Natural killer cell (primary cell): ENCODE measurements around the gene SCYL2. TPM values are rescaled to one million over a fixed set of nuclear protein-coding genes. Genes with fewer than 3 reads are reported as not detected.

ENCODE experiments used
- ATAC-seq, 3 donors: fragments of 150-1000 bp in 2 of 3; fragments of 200-7000 bp in 1 of 3; cut with Tn5 transposase; 1 replicate in 1 of 3; 2 replicates in 2 of 3; pipeline ENCODE4 v1.10.0; 2021; ENCODE audit warnings: mild to moderate bottlenecking in 2 of 3, moderate library complexity in 2 of 3
- DNase-seq, 2 donors: peaks; one replicate each; pipeline versions ENCODE4 v3.0.0 to v3.0.0-alpha.2; 2013 to 2021; ENCODE audit warnings: mixed read lengths in 1 of 2
- H3K27ac ChIP-seq: one replicate; pipeline ENCODE4 v1.5.1; 2013; ENCODE audit warnings: mild to moderate bottlenecking, low read length
- H3K27me3 ChIP-seq: one replicate; pipeline ENCODE4 v1.6.1; 2013; ENCODE audit warnings: low read length; ENCODE audit not compliant: control insufficient read depth, insufficient read depth
- H3K36me3 ChIP-seq: one replicate; pipeline ENCODE4 v1.6.1; 2013; ENCODE audit warnings: low read length; ENCODE audit not compliant: control insufficient read depth, insufficient read depth
- H3K4me1 ChIP-seq: one replicate; pipeline ENCODE4 v1.6.1; 2013; ENCODE audit warnings: low read length; ENCODE audit not compliant: control insufficient read depth, insufficient read depth
- H3K4me3 ChIP-seq: one replicate; pipeline ENCODE4 v1.5.1; 2013; ENCODE audit warnings: low read length
- H3K9me3 ChIP-seq: one replicate; pipeline ENCODE4 v1.6.1; 2013; ENCODE audit warnings: low read length; ENCODE audit not compliant: control insufficient read depth, insufficient read depth
- H3K27ac Mint-ChIP-seq, 2 donors: one replicate each; pipeline ENCODE4 v1.8.0; 2022; ENCODE audit warnings: mild to moderate bottlenecking in 2 of 2, mixed read lengths in 2 of 2, moderate library complexity in 1 of 2
- H3K27me3 Mint-ChIP-seq, 2 donors: one replicate each; pipeline ENCODE4 v1.8.0; 2022; ENCODE audit warnings: low read depth in 2 of 2, mixed read lengths in 2 of 2
- H3K36me3 Mint-ChIP-seq: one replicate; pipeline ENCODE4 v1.8.0; 2022; ENCODE audit warnings: mixed read lengths
- H3K4me1 Mint-ChIP-seq, 2 donors: one replicate each; pipeline ENCODE4 v1.8.0; 2022; ENCODE audit warnings: mixed read lengths in 2 of 2
- H3K4me3 Mint-ChIP-seq: one replicate; pipeline ENCODE4 v1.8.0; 2022; ENCODE audit warnings: mild to moderate bottlenecking, moderate library complexity, mixed read lengths
- H3K9me3 Mint-ChIP-seq, 2 donors: one replicate each; pipeline ENCODE4 v1.8.0; 2022; ENCODE audit warnings: mixed read lengths in 2 of 2
- CTCF ChIP-seq: fragments of 200-600 bp; IDR thresholded peaks from one replicate; pipeline ENCODE4 v1.8.0; 2022; ENCODE audit warnings: antibody characterized with exemption
- WGBS: methylation state at CpG from one replicate; pipeline ENCODE4 v1.1.7; 2013; ENCODE audit warnings: missing lambda C conversion rate; ENCODE audit not compliant: insufficient coverage; 5-methylcytosine and 5-hydroxymethylcytosine counted together
- intact Hi-C: fragments of 100-400 bp; cut with micrococcal nuclease; formaldehyde crosslinking; loops from one replicate; pipeline ENCODE4 v1.14.2; 2022
- total RNA-seq, 4 donors: library from RNA; stranded (reverse); fragments of 120-200 nt in 1 of 4; gene quantifications; one replicate each; pipeline versions ENCODE4 v1.2.3 to v1.2.4, GENCODE V29; 2013 to 2022

SCYL2 gene
- total RNA-seq, 3 donors from 2014 or later (not counting 1 experiment from before 2014, with no cell fraction given) = 48.7 to 61.0 (median 56.1) TPM

DNA sequence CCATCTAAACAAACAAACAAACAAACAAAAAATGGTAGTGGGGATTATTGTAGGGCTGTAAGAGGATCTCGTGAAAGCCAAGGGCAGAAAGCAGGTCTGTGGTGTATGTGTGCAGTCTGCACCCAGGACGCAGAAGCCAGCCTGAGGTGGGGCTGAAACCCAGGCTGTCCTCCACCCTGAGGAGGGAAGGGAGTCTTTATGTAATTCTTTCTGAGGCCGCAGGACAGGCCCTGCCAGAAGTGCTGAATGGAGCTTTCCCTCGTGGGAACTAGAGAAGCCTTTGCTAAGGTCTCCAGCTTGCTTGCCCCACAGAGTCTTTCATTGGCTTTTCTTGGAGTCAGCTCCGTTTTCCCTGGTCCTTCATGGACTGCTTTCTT, 117.6 kb downstream of the SCYL2 start:
- no peaks in the 10 kb centered on the region for H3K4me1 Mint-ChIP-seq
- no peaks in the 10 kb centered on the region for H3K9me3 Mint-ChIP-seq
- H3K27ac Mint-ChIP-seq = no peak overlapping the region
- no peaks in the 10 kb centered on the region for H3K36me3 ChIP-seq
- H3K4me3 Mint-ChIP-seq = no peak overlapping the region
- 83% methylated on average over 5 of the region's 5 CpGs for WGBS
- H3K9me3 ChIP-seq = no peaks in the 10 kb centered on the region
- DNase-seq (no peak), ATAC-seq (no peak)
- no peaks in the 10 kb centered on the region for H3K27me3 ChIP-seq
- no peak overlapping the region for H3K27ac ChIP-seq
- no peaks in the 10 kb centered on the region for H3K36me3 Mint-ChIP-seq
- H3K4me3 ChIP-seq = no peak overlapping the region
- peaks cover 0 to 7% of the 10 kb centered on the region in 2 donors for H3K27me3 Mint-ChIP-seq
- no peaks in the 10 kb centered on the region for H3K4me1 ChIP-seq
- intact Hi-C loops = no loop called here
- no peak for TF ChIP-seq CTCF

DNA sequence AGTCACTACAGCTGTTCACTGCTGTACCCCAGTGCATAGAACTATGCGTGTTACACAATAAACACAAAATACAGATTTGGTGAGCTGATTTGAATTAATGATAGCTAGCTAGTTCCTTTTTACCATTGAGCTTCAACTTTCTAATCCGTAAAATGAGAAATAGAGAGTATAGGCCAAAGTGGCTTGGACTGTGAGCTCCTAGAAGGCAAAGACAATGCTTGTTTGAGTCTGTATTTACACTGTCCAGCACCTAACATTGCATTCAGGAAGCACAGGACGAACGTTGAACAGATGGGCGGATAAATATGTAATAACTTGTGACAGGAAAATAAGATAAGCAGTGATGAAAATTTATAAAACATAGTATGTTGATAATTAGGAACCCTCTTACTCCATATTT, 121.4 kb downstream of the SCYL2 start:
- Histone ChIP-seq H3K27me3 (peaks cover 5% of the 10 kb centered on the region), H3K36me3 (no peaks in the 10 kb centered on the region), H3K9me3 (no peaks in the 10 kb centered on the region), H3K27ac (no peak overlapping the region), H3K4me3 (no peak overlapping the region), H3K4me1 (no peaks in the 10 kb centered on the region)
- no peak for ATAC-seq
- Mint-ChIP-seq H3K27me3 (peaks cover 2 to 12% of the 10 kb centered on the region in 2 donors), H3K4me1 (no peaks in the 10 kb centered on the region), H3K36me3 (no peaks in the 10 kb centered on the region), H3K4me3 (no peak overlapping the region), H3K9me3 (no peaks in the 10 kb centered on the region), H3K27ac (no peak overlapping the region)
- no peak for TF ChIP-seq CTCF
- no peak for DNase-seq
- intact Hi-C loops = no loop called here
- WGBS = 98% methylated on average over 2 of the region's 5 CpGs

Other genes starting within 250 kb of the SCYL2 start
- 10 to 100 TPM; 30.8 to 42.8 (median 30.9) TPM for gene BLTP3B, start 124.3 kb upstream of the SCYL2 start, total RNA-seq
- 10 to 100 TPM; 20.4 to 27.5 (median 20.8) TPM for gene ACTR6, start 66.4 kb upstream of the SCYL2 start, total RNA-seq
- under 1 TPM in 1 of 3 donors, not detected in 2; 0.16 TPM for gene DEPDC4, start 98 bp upstream of the SCYL2 start, total RNA-seq
- not detected for gene SLC17A8, start 89.9 kb downstream of the SCYL2 start, total RNA-seq
- gene NR1H4, start 206.7 kb downstream of the SCYL2 start, total RNA-seq = not detected